Spinal cord (tissue), 10 donors: ENCODE data around the gene CDH23. TPM values are rescaled to one million over a fixed set of nuclear protein-coding genes. Genes with fewer than 3 reads are reported as not detected.
A peak's percentile ranks its signal among the peaks of the same experiment; 100 is the strongest.

Source experiments
- DNase-seq, 6 donors: peaks; one replicate each; pipeline versions ENCODE4 v3.0.0 to v3.0.0-alpha.2; 2013 to 2015; ENCODE audit warnings: low spot score in 6 of 6, low read depth in 4 of 6
- H3K27ac ChIP-seq: one replicate; pipeline ENCODE4 v1.5.1; 2013; ENCODE audit warnings: low read depth, low read length, control low read depth
- H3K27me3 ChIP-seq: one replicate; pipeline ENCODE4 v1.6.1; 2013; ENCODE audit warnings: low read length; ENCODE audit not compliant: control insufficient read depth, insufficient read depth
- H3K36me3 ChIP-seq: one replicate; pipeline ENCODE4 v1.6.1; 2013; ENCODE audit warnings: low read length; ENCODE audit not compliant: control insufficient read depth, insufficient read depth
- H3K4me1 ChIP-seq: one replicate; pipeline ENCODE4 v1.6.1; 2013; ENCODE audit warnings: low read length; ENCODE audit not compliant: control insufficient read depth, insufficient read depth
- H3K4me3 ChIP-seq: one replicate; pipeline ENCODE4 v1.5.1; 2013; ENCODE audit warnings: low read depth, low read length, control low read depth
- H3K9me3 ChIP-seq: one replicate; pipeline ENCODE4 v1.6.1; 2013; ENCODE audit warnings: low read length; ENCODE audit not compliant: control insufficient read depth, insufficient read depth
- WGBS: methylation state at CpG from one replicate; pipeline ENCODE4 v1.1.5; 2013; ENCODE audit warnings: missing lambda C conversion rate; ENCODE audit not compliant: insufficient coverage; 5-methylcytosine and 5-hydroxymethylcytosine counted together
- polyA plus RNA-seq, 2 donors: library from polyadenylated mRNA; unstranded; fragments of 120-200 nt; gene quantifications; one replicate each; pipeline ENCODE4 v1.2.1, GENCODE V29; 2013; ENCODE audit not compliant: insufficient read length in 2 of 2
- total RNA-seq, 2 donors: library from RNA; depleted of rRNA in 1 of 2; stranded (reverse); fragments of 120-200 nt in 1 of 2; fragments of >200 nt in 1 of 2; gene quantifications; one replicate each; pipeline versions ENCODE4 v1.2.3 to v1.2.4, GENCODE V29; 2013 to 2014
- donor health status: healthy.

The CDH23 gene
- total and polyA plus RNA-seq, 4 donors, result 15.6 to 24.2 (median 19.0) TPM

- peaks cover 10% of the 10 kb centered on the region for H3K36me3 ChIP-seq
- H3K27me3 ChIP-seq, result no peaks in the 10 kb centered on the region
- peaks cover 42% of the 10 kb centered on the region for H3K4me1 ChIP-seq
- no peaks in the 10 kb centered on the region for H3K9me3 ChIP-seq
- DNase-seq, result no peak
- no peak overlapping the region for H3K4me3 ChIP-seq
- WGBS, result 81% methylated on average over 24 of the region's 28 CpGs
- H3K27ac ChIP-seq, result no peak overlapping the region
Observed at GRCh38 chr10:71708897-71709882, 312.5 kb downstream of the CDH23 start.

- no peak for DNase-seq
- peaks cover 56% of the 10 kb centered on the region for H3K4me1 ChIP-seq
- H3K36me3 ChIP-seq, result peaks cover 16% of the 10 kb centered on the region
- WGBS, result 100% methylated on average over 2 of the region's 2 CpGs
- no peak overlapping the region for H3K4me3 ChIP-seq
- no peaks in the 10 kb centered on the region for H3K9me3 ChIP-seq
- no peaks in the 10 kb centered on the region for H3K27me3 ChIP-seq
- no peak overlapping the region for H3K27ac ChIP-seq
Observed at GRCh38 chr10:71710519-71710918, 313.8 kb downstream of the CDH23 start.

GRCh38 chr10:71711052-71711623, 314.4 kb downstream of the CDH23 start:
- Histone ChIP-seq H3K27me3 (no peaks in the 10 kb centered on the region), H3K4me3 (no peak overlapping the region), H3K9me3 (no peaks in the 10 kb centered on the region), H3K36me3 (peaks cover 22% of the 10 kb centered on the region), H3K4me1 (peaks cover 57% of the 10 kb centered on the region), H3K27ac (no peak overlapping the region)
- 93% methylated on average over 5 of the region's 6 CpGs for WGBS
- no peak for DNase-seq

DNA sequence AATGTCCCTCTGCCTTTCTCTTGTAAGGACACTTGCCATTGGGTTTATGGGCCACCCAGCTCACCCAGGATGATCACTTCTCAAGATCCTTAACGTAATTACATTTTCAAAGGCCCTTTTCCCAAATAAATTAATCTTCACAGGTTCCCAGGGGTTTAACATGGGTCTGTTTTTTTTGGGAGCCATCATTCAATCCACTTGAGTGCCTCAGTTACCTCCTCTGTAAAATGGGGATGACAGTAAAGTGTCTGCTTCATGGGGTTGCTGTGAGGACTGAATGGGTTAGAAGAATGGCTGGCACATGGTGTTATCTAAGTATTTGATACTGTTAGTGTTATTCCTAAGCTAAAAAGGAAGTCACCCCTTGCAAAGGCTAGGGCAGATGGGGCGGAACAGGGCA, 315.4 kb downstream of the CDH23 start:
- Histone ChIP-seq H3K4me1 (peaks cover 60% of the 10 kb centered on the region), H3K27ac (peak overlapping the region; percentile 94)
- 100% methylated on average over 1 of the region's 2 CpGs for whole genome bisulfite sequencing

DNA sequence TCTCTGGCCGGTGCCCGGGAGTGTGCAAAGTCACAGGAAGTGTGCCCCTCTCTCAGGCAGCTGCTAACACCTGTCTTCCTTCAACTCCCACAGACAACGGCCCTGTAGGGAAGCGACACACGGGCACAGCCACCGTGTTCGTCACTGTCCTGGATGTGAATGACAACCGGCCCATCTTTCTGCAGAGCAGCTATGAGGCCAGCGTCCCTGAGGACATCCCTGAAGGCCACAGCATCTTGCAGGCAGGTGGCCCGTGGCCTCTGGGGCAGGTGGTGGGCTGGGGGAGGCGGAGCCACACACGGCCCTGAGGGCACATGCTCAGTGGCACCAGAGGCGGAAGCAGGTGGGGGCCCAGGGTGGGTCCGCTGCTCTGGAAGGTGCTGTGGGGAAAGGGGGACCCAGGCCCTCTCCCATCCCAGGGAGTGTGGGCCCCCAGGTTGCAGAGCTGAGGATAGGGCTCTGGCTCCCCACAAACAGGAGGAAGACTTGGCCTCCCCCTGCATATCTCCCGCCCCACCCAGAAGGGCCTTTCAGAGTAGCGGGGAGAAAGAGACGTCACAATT, 315.9 kb downstream of the CDH23 start:
- H3K27me3 ChIP-seq, result no peaks in the 10 kb centered on the region
- WGBS, result 77% methylated on average over 16 of the region's 17 CpGs
- H3K9me3 ChIP-seq, result no peaks in the 10 kb centered on the region
- peaks cover 19% of the 10 kb centered on the region for H3K36me3 ChIP-seq
- DNase-seq, result no peak
- H3K4me3 ChIP-seq, result no peak overlapping the region
- peak overlapping the region; percentile 94 for H3K27ac ChIP-seq
- peaks cover 65% of the 10 kb centered on the region for H3K4me1 ChIP-seq

More for the DNA sequence above, 315.4 kb downstream of the CDH23 start:
- H3K4me3 ChIP-seq, result no peak overlapping the region
- H3K27me3 ChIP-seq, result no peaks in the 10 kb centered on the region
- H3K36me3 ChIP-seq, result peaks cover 19% of the 10 kb centered on the region
- no peaks in the 10 kb centered on the region for H3K9me3 ChIP-seq
- DNase-seq, result no peak

- Histone ChIP-seq H3K4me3 (no peak overlapping the region), H3K27ac (peak overlapping the region; percentile 94)
Observed at GRCh38 chr10:71713135-71714030, 316.7 kb downstream of the CDH23 start.

DNA sequence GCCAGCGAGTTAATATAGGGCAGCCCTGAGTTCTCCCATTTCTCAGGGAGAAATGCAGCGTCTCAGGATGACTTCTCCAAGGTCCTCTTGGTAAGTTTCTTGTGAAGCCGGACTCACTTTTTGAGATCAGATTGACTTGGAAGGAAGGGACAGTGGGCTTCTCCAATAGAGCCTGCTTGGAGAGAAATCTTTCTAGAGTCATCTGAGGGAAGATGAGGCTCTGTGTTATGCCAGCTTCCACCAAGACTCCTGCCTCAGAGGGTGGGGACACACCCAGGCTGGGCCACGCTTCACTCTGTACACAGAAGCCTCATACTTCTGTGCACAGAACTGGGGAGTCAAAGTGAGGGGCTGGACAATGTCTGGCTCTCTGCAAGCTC, 317.3 kb downstream of the CDH23 start:
- no peak overlapping the region for H3K4me3 ChIP-seq
- no peak for DNase-seq
- H3K9me3 ChIP-seq, result no peaks in the 10 kb centered on the region
- peaks cover 19% of the 10 kb centered on the region for H3K36me3 ChIP-seq
- no peaks in the 10 kb centered on the region for H3K27me3 ChIP-seq
- peaks cover 65% of the 10 kb centered on the region for H3K4me1 ChIP-seq
- H3K27ac ChIP-seq, result peak overlapping the region; percentile 94
- WGBS, result 93% methylated on average over 2 of the region's 4 CpGs

More at GRCh38 chr10:71713135-71714030, 316.7 kb downstream of the CDH23 start:
- no peaks in the 10 kb centered on the region for H3K27me3 ChIP-seq
- 42% methylated on average over 9 of the region's 12 CpGs for WGBS
- peaks cover 19% of the 10 kb centered on the region for H3K36me3 ChIP-seq
- DNase-seq, result peak in 5 of 6 donors; percentile 40 to 87 (median 53)
- no peaks in the 10 kb centered on the region for H3K9me3 ChIP-seq
- H3K4me1 ChIP-seq, result peaks cover 62% of the 10 kb centered on the region

DNA sequence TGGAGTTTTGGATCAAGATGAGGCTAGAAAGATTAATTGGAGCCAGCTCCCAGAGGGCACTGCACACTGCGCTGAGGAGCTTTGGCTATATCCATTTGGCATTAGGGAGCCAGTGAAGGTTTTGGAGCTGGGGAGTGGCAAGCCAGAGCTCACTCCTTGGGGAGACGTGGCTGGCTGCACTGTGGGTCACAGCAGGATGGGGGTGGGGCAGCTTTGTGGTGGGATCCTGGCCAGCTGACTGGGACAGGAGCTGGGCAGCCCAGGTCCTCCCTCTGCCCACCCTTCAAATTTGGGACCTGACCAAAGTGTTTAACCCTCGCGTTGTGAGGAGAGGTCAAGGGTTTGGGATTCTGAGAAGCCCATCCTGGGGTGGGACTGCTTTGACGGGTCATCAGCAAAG, 317.9 kb downstream of the CDH23 start:
- H3K27ac ChIP-seq, result peak overlapping the region; percentile 94
- H3K27me3 ChIP-seq, result no peaks in the 10 kb centered on the region
- no peaks in the 10 kb centered on the region for H3K9me3 ChIP-seq
- no peak for DNase-seq
- 62% methylated on average over 3 of the region's 5 CpGs for WGBS
- H3K36me3 ChIP-seq, result peaks cover 19% of the 10 kb centered on the region
- peaks cover 71% of the 10 kb centered on the region for H3K4me1 ChIP-seq
- H3K4me3 ChIP-seq, result no peak overlapping the region

- Histone ChIP-seq H3K27me3 (no peaks in the 10 kb centered on the region), H3K4me1 (peaks cover 75% of the 10 kb centered on the region)
Observed at GRCh38 chr10:71715026-71715425, 318.3 kb downstream of the CDH23 start.

More at GRCh38 chr10:71715026-71715425, 318.3 kb downstream of the CDH23 start:
- no peaks in the 10 kb centered on the region for H3K9me3 ChIP-seq
- peaks cover 19% of the 10 kb centered on the region for H3K36me3 ChIP-seq
- no peak for DNase-seq
- peak overlapping the region; percentile 94 for H3K27ac ChIP-seq
- 86% methylated on average over 8 of the region's 8 CpGs for WGBS
- no peak overlapping the region for H3K4me3 ChIP-seq
